ENCODE results near the gene TMUB1. TPM values are rescaled to one million over a fixed set of nuclear protein-coding genes. Genes with fewer than 3 reads are reported as not detected.

Gene TMUB1
- total RNA-seq, 1 donor from 2014 or later: 60.8 TPM

DNA sequence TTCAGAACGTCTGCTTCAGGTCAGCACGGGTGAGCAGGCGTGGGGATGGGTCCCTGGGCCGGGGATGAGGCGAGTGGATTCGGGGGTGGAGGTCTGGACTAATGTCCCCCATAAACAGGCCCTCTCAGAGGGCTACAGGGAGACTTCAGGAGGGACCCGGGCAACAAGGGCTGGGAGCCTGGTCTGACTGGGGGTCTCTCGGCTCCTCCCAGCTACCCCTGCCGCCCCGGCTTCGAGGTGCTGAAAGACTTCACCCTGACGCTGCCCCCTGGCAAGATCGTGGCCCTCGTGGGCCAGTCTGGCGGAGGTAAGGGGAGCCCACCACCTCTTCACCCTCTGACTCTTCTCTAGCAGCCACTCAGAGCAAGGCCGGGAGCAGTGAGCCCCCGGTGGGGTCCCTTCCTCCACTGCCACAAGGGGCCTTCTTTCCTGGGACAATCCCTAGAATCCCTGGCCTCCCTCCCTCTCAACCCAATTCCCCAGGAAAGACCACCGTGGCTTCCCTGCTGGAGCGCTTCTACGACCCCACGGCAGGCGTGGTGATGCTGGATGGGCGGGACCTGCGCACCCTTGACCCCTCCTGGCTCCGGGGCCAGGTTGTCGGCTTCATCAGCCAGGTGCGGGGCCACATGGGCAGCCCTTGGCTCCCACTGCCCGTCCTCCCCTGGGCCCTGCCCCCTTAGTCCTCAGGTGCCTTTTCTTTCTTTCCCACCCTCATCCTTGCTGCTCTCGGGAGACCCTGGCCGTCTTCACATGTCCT, 42.5 kb downstream of the TMUB1 start:
- Mint-ChIP-seq H3K27me3 (ENCODE audit: low read depth) (no peaks in the 10 kb centered on the region), H3K27ac (no peak overlapping the region), H3K4me3 (ENCODE audit: low read depth) (no peak overlapping the region), H3K4me1 (ENCODE audit: low read depth) (peaks cover 15% of the 10 kb centered on the region), H3K36me3 (ENCODE audit: low read depth) (peaks cover 14% of the 10 kb centered on the region), H3K9me3 (no peaks in the 10 kb centered on the region)
- intact Hi-C loops (cut with micrococcal nuclease): no loop called here
- no peak for DNase-seq (ENCODE audit: low spot score)

DNA sequence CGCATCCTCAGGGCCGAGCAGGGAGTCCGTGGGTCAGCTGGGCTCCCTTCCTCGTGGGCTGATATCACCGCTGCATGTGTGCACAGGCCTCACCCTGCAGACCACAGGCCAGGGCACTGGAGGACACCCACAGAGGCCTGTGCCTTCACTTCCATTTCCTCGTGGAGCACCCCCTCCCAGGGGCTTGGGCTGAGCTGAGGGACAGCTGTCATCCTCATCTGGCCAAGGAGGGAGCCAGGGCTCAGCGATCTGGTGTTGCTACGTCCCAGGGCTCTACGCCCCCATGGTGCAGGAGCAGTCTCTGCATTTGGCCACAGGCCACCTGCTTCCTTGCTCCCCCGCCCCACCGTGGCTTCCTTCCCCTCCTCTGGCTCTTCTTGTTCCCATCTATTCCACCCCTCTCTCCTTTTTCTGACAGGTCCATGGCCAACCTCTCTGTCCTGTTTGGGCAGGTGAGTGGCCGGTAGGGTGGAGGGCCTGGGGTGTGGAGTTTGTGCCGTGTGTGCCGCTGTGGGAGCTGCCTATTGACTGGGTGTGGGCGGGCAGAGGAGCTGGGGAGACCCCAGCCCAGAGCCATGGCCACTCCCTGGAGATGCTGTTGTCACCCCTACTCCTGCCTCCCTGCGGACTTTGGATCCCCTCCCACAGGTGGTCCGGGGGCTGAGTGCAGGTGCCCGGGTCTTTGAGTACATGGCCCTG, 43.3 kb downstream of the TMUB1 start:
- intact Hi-C loops (cut with micrococcal nuclease): loop anchor here (1.0 kb wide), 2 partner anchors 12 to 18 kb away; partner anchors contain the start of gene ABCB8
- no peaks in the 10 kb centered on the region for H3K27me3 Mint-ChIP-seq (ENCODE audit: low read depth)
- DNase-seq (ENCODE audit: low spot score): no peak
- peak overlapping the region; percentile 91 for H3K27ac Mint-ChIP-seq
- peaks cover 19% of the 10 kb centered on the region for H3K36me3 Mint-ChIP-seq (ENCODE audit: low read depth)
- H3K4me3 Mint-ChIP-seq (ENCODE audit: low read depth): no peak overlapping the region
- H3K9me3 Mint-ChIP-seq: no peaks in the 10 kb centered on the region
- H3K4me1 Mint-ChIP-seq (ENCODE audit: low read depth): peaks cover 15% of the 10 kb centered on the region

DNA sequence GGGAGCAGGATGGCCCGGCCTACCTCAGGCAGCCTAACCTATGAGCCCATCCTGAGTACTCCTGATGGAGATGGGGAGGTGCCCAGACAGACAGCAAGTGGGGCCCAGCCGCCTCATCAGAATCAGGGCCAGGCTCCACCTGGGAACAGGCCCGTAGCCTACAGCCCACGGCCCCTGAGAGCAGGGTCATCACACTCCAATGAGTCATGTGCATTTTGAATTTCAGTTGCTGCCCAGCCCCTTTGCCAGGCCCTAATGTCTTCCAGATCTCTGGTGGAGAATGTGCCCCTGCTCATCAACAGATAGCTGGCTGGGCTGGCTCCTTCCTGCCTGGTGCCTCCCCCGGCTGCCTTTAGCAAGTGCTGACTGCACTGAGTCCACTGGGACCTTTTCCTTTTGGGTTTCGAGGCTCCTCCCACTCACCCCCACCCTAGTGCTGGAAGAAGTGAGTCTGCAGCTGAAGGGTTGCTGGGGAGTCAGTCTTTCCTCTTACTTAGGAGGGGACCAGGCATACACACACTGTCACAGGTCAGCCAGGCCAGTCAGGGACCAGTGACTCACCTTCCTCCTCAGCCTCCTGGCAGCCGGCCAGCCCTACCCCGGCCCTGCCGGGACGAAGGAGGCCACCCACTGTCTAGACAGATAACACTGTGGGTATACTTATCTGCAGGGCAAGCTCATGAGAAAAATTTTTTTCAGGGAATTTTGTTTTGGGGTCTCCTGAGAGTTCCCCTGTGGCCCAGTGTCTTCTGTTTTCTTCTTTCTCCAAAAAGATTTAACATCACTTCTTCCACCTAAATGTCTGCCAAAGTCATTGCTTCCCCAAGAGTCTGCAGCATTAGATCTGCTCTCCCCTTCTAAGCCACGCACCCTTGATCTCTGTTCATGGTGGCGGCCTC, 44.1 kb downstream of the TMUB1 start:
- H3K4me1 Mint-ChIP-seq (ENCODE audit: low read depth): peaks cover 15% of the 10 kb centered on the region
- no peaks in the 10 kb centered on the region for H3K9me3 Mint-ChIP-seq
- peaks cover 20% of the 10 kb centered on the region for H3K36me3 Mint-ChIP-seq (ENCODE audit: low read depth)
- peak overlapping the region; percentile 91 for H3K27ac Mint-ChIP-seq
- DNase-seq (ENCODE audit: low spot score): no peak
- H3K4me3 Mint-ChIP-seq (ENCODE audit: low read depth): no peak overlapping the region
- no peaks in the 10 kb centered on the region for H3K27me3 Mint-ChIP-seq (ENCODE audit: low read depth)
- intact Hi-C loops (cut with micrococcal nuclease): loop anchor here (1.0 kb wide), 2 partner anchors 11 to 19 kb away; partner anchors contain the start of gene ABCB8

DNA sequence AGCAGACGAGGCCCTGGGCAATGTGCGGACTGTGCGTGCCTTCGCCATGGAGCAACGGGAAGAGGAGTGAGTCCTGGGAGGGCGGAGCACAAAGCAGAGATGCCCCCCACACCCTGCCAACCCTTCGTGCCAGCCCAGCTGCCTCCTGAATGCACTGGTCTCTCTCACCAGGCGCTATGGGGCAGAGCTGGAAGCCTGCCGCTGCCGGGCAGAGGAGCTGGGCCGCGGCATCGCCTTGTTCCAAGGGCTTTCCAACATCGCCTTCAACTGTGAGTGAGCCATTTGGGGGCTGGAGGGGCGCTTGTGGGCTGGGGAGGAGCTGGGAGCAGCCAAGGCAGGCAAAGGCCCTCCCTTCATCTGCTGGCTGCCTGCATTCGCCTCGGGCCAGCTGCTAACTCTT, 47.4 kb downstream of the TMUB1 start:
- DNase-seq (ENCODE audit: low spot score): no peak
- Mint-ChIP-seq H3K9me3 (no peaks in the 10 kb centered on the region), H3K27ac (no peak overlapping the region), H3K27me3 (ENCODE audit: low read depth) (no peaks in the 10 kb centered on the region), H3K36me3 (ENCODE audit: low read depth) (peaks cover 20% of the 10 kb centered on the region), H3K4me3 (ENCODE audit: low read depth) (no peak overlapping the region), H3K4me1 (ENCODE audit: low read depth) (peaks cover 15% of the 10 kb centered on the region)
- intact Hi-C loops (cut with micrococcal nuclease): no loop called here

DNA sequence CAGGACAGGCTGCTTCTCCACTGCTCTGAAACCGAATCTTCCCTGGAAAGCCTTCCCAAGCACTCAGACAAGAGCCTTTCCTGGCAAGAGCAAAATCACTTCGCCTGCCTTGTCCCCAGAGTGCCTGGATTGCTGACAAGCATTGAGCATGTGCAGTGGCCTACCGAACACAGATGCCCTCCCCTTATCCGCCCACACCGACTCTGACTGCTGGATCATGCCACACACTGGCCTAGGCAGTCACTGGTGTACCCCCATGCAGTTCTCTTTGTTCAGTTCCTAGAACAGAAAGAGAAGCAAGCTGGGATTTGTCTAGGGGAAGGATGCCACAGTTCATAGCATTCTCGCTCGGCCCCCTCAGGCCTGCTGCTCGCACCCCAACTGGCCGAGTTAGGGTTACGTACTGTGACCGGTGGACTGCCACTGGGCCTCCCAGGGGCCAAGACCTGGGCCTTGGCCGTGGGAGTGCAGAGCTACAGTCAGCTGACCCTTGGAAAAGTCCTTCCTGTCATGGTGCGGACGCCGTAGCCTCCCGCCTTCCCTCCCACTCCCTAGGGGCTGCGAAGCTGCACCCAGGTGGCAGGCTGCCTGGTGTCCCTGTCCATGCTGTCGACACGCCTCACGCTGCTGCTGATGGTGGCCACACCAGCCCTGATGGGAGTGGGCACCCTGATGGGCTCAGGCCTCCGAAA, 48.1 kb downstream of the TMUB1 start:
- intact Hi-C loops (cut with micrococcal nuclease): no loop called here
- DNase-seq (ENCODE audit: low spot score): no peak
- Mint-ChIP-seq H3K36me3 (ENCODE audit: low read depth) (peaks cover 20% of the 10 kb centered on the region), H3K4me3 (ENCODE audit: low read depth) (no peak overlapping the region), H3K27ac (no peak overlapping the region), H3K9me3 (no peaks in the 10 kb centered on the region), H3K4me1 (ENCODE audit: low read depth) (peaks cover 15% of the 10 kb centered on the region), H3K27me3 (ENCODE audit: low read depth) (no peaks in the 10 kb centered on the region)

DNA sequence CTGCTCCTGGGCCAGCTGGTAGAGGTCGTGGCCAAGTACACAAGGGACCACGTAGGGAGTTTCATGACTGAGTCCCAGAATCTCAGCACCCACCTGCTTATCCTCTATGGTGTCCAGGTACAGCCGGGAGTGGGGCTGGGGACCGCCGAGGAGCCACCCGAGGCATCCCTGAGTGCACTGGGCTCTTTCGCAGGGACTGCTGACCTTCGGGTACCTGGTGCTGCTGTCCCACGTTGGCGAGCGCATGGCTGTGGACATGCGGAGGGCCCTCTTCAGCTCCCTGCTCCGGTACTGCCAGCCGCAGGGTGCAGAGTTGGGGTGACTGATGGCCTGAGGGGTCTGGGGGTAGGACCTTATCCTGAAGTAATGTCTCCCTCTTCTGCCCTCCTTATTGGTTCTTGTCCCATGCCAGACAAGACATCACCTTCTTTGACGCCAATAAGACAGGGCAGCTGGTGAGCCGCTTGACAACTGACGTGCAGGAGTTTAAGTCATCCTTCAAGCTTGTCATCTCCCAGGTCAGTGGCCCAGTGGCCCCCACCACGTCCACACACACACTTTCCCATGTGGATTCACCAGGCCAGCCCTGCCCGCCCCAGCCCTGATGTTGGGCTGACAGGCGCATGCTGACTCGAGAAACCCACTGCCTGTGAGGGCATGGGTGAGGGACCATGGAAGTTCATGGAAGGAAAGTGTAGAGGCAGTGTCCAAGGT, 48.8 kb downstream of the TMUB1 start:
- Mint-ChIP-seq H3K9me3 (no peaks in the 10 kb centered on the region), H3K36me3 (ENCODE audit: low read depth) (peaks cover 20% of the 10 kb centered on the region), H3K4me1 (ENCODE audit: low read depth) (peaks cover 9% of the 10 kb centered on the region), H3K27me3 (ENCODE audit: low read depth) (no peaks in the 10 kb centered on the region), H3K4me3 (ENCODE audit: low read depth) (no peak overlapping the region), H3K27ac (no peak overlapping the region)
- DNase-seq (ENCODE audit: low spot score): no peak
- intact Hi-C loops (cut with micrococcal nuclease): no loop called here

DNA sequence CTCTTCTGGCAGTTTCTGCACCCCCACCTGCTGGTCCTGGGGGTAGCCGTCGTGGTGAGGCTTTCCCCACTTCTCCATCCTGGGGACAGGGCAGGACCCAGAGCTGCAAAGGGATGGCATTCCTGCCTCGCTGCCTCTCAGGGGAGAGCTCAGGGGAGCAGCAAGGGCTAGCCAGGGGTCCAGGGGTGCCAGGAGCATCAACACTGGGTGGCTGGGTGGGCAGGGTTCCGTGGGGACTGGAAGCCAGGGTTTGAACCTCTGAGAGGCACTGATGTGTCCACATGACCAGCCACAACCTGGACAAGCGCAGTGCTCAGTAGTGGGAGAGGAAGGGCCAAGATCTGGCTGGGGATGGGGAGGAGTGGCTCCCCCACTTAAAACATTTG, 49.4 kb downstream of the TMUB1 start:
- Mint-ChIP-seq H3K4me1 (ENCODE audit: low read depth) (peaks cover 7% of the 10 kb centered on the region), H3K9me3 (no peaks in the 10 kb centered on the region), H3K27ac (no peak overlapping the region), H3K36me3 (ENCODE audit: low read depth) (peaks cover 16% of the 10 kb centered on the region), H3K27me3 (ENCODE audit: low read depth) (no peaks in the 10 kb centered on the region), H3K4me3 (ENCODE audit: low read depth) (no peak overlapping the region)
- intact Hi-C loops (cut with micrococcal nuclease): no loop called here
- no peak for DNase-seq (ENCODE audit: low spot score)

DNA sequence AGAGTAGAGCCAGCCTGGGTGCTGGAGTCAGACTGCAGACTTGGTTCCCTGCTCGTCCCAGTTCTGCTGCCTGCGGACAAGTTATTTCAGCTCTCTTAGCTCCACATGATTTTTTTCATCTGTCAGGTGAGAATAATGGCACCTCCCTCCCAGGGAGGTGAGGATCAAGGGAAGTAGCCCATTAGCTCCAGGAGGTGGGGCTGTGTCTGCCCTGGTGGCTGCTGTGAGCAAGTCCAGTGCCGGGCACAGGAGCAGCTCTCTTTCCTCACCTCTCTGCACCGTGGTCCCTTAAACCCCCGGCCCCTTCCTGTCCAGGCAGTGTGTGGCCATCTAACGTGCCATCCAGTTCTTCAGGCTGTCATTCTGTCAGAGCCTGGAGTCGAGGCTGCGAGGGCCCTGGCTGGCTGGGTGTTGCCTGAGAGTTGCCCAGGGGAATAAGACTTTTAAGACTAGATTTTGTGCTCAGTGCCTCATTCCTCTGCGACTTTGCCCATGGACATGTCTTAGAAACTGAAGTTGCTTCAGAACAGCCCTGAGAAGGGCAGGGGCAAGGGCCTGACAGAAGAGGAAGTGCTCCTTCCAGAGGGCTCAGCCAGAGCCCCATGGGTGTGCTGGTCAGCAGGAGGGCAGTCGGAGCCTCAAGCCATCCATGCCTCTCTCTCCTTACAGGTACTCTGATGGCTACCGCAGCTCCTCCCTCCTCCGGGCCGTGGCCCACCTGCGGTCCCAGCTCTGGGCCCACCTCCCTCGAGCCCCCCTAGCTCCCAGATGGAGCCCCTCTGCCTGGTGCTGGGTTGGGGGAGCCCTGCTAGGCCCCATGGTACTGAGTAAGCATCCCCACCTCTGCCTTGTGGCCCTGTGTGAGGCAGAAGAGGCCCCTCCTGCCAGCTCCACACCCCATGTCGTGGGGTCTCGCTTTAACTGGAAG, 50.1 kb downstream of the TMUB1 start:
- Mint-ChIP-seq H3K36me3 (ENCODE audit: low read depth) (peaks cover 19% of the 10 kb centered on the region), H3K4me3 (ENCODE audit: low read depth) (no peak overlapping the region), H3K4me1 (ENCODE audit: low read depth) (peaks cover 7% of the 10 kb centered on the region), H3K27ac (no peak overlapping the region), H3K27me3 (ENCODE audit: low read depth) (no peaks in the 10 kb centered on the region), H3K9me3 (no peaks in the 10 kb centered on the region)
- intact Hi-C loops (cut with micrococcal nuclease): no loop called here
- no peak for DNase-seq (ENCODE audit: low spot score)

Other genes with a start within 250 kb of the TMUB1 start
- gene AOC1, start 231.0 kb downstream of the TMUB1 start, total RNA-seq: 0.16 TPM in 1 of 2 replicates, not detected in the other
- 0.30 and 0.41 TPM in 2 replicates for gene KCNH2, start 105.2 kb downstream of the TMUB1 start, total RNA-seq
- gene NOS3, start 92.5 kb downstream of the TMUB1 start, total RNA-seq: 9.8 TPM in 2 replicates
- gene ATG9B, start 59.0 kb downstream of the TMUB1 start, total RNA-seq: 5.0 and 6.4 TPM in 2 replicates
- gene ABCB8, start 55.0 kb downstream of the TMUB1 start, total RNA-seq: 59.5 and 59.6 TPM in 2 replicates
- 3.3 and 4.0 TPM in 2 replicates for gene ASIC3, start 35.0 kb downstream of the TMUB1 start, total RNA-seq
- 24.1 and 25.7 TPM in 2 replicates for gene CDK5, start 25.6 kb downstream of the TMUB1 start, total RNA-seq
- gene SLC4A2, start 23.9 kb downstream of the TMUB1 start, total RNA-seq: 106 and 109 TPM in 2 replicates
- gene FASTK, start 2.7 kb downstream of the TMUB1 start, total RNA-seq: 83.2 and 85.2 TPM in 2 replicates
- gene AGAP3, start 3.0 kb upstream of the TMUB1 start, total RNA-seq: 62.5 and 64.4 TPM in 2 replicates
- gene GBX1, start 84.2 kb upstream of the TMUB1 start, total RNA-seq: not detected in 2 replicates
- not detected in 2 replicates for gene ASB10, start 103.8 kb upstream of the TMUB1 start, total RNA-seq
- gene H2BK1, start 127.0 kb upstream of the TMUB1 start, total RNA-seq: not detected in 2 replicates
- gene ABCF2, start 143.7 kb upstream of the TMUB1 start, total RNA-seq: 63.4 and 69.2 TPM in 2 replicates
- gene CHPF2, start 149.0 kb upstream of the TMUB1 start, total RNA-seq: 43.8 and 46.0 TPM in 2 replicates
- gene SMARCD3, start 165.2 kb upstream of the TMUB1 start, total RNA-seq: 2.9 and 3.3 TPM in 2 replicates

Data from activated T-helper 2 cell treated with anti-CD3 and anti-CD28 coated beads, Interferon-gamma antibody, Interleukin-2, Interleukin-4, amounts not matched to agents 10 μg/mL and 5 μg/mL and 100 μg/mL, durations not matched to agents 14 hours and 24 hours and 36 hours (primary cell).